ENCODE measurements around the gene TOLLIP.

GRCh38 chr11:1291295-1292017 lies 18.0 kb downstream of the TOLLIP start:
- TF ChIP-seq ZNF76 (CRISPR knock-in tag; IDR thresholded peaks at IDR 0.05; ENCODE audit: borderline replicate concordance) = no peak
- no peak for TF ChIP-seq ZNF518B (CRISPR knock-in tag; IDR thresholded peaks at IDR 0.05)
- TF ChIP-seq HMGXB4 (CRISPR knock-in tag; IDR thresholded peaks at IDR 0.05) = no peak
- TF ChIP-seq, protein P1, sequence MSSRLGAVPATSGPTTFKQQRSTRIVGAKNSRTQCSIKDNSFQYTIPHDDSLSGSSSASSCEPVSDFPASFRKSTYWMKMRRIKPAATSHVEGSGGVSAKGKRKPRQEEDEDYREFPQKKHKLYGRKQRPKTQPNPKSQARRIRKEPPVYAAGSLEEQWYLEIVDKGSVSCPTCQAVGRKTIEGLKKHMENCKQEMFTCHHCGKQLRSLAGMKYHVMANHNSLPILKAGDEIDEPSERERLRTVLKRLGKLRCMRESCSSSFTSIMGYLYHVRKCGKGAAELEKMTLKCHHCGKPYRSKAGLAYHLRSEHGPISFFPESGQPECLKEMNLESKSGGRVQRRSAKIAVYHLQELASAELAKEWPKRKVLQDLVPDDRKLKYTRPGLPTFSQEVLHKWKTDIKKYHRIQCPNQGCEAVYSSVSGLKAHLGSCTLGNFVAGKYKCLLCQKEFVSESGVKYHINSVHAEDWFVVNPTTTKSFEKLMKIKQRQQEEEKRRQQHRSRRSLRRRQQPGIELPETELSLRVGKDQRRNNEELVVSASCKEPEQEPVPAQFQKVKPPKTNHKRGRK (tag; IDR thresholded peaks at IDR 0.05) = no peak

Measured in K562 (cell line).